ENCODE results near the gene KIF16B. TPM values are rescaled to one million over a fixed set of nuclear protein-coding genes. Genes with fewer than 3 reads are reported as not detected.

The KIF16B gene
- total and polyA plus RNA-seq, 2 experiments from 2014 or later, result 6.5 to 11.1 TPM

GRCh38 chr20:16280219-16280618 lies 293.0 kb downstream of the KIF16B start:
- Histone ChIP-seq H3K4me1 (ENCODE audit: insufficient read depth) (no peaks in the 10 kb centered on the region), H3K36me3 (ENCODE audit: insufficient read depth) (no peaks in the 10 kb centered on the region), H3K27me3 (ENCODE audit: insufficient read depth) (no peaks in the 10 kb centered on the region), H3K27ac (ENCODE audit: low read depth) (no peak overlapping the region), H3K4me3 (no peak overlapping the region), H3F3A (replicated peaks; ENCODE audit: low read depth) (no peaks in the 10 kb centered on the region), H4K20me1 (replicated peaks; ENCODE audit: insufficient read depth) (no peaks in the 10 kb centered on the region), H3K9me2 (ENCODE audit: insufficient read depth) (no peaks in the 10 kb centered on the region), H3K4me2 (no peak overlapping the region), H3K79me2 (replicated peaks; ENCODE audit: insufficient read depth) (no peaks in the 10 kb centered on the region), H2AFZ (no peak overlapping the region)
- H3K27ac Mint-ChIP-seq, result no peak overlapping the region; the same call in 1 of the 2 replicates
- H3K4me3 Mint-ChIP-seq, result no peak overlapping the region
- ATAC-seq (no peak), DNase-seq (ENCODE audit: low spot score) (no peak)
- H3K4me1 Mint-ChIP-seq, result 0 out of 3 replicates have a peak, but pooled peaks cover 3% of the 10 kb centered on the region
- peaks cover 3% of the 10 kb centered on the region; the same call in 1 of the 3 replicates for H3K36me3 Mint-ChIP-seq (ENCODE audit: low read depth)
- no peaks in the 10 kb centered on the region for H3K27me3 Mint-ChIP-seq (ENCODE audit: insufficient read depth, low read depth, poor library complexity)
- TF ChIP-seq POLR2AphosphoS5 (IDR thresholded peaks at IDR 0.05; ENCODE audit: low read depth) (no peak), ETS1 (IDR thresholded peaks at IDR 0.05) (no peak), EZH2 (IDR thresholded peaks at IDR 0.05; ENCODE audit: low read depth, unreplicated experiment) (no peak), CTCF (conservative IDR thresholded peaks at IDR 0.05; ENCODE audit: low read depth in 2 of 2) (no peak), ZNF462 (CRISPR knock-in tag; IDR thresholded peaks at IDR 0.05) (no peak), REST (IDR thresholded peaks at IDR 0.05; ENCODE audit: unreplicated experiment) (no peak), JUNB (IDR thresholded peaks at IDR 0.05; ENCODE audit: unreplicated experiment) (no peak), STAT1 (IDR thresholded peaks at IDR 0.05; ENCODE audit: unreplicated experiment) (no peak), ZNF114 (CRISPR knock-in tag; IDR thresholded peaks at IDR 0.05) (no peak), ZNF331 (CRISPR knock-in tag; IDR thresholded peaks at IDR 0.05; ENCODE audit: low read depth) (no peak), CREB1 (CRISPR knock-in tag; IDR thresholded peaks at IDR 0.05; ENCODE audit: low read depth) (no peak), NANOG (IDR thresholded peaks at IDR 0.05; ENCODE audit: borderline replicate concordance) (no peak), EZH2phosphoT487 (IDR thresholded peaks at IDR 0.05; ENCODE audit: unreplicated experiment) (no peak)
- no peaks in the 10 kb centered on the region for H3K9me3 Mint-ChIP-seq

Measured in GM23338 (cell line).